HG02642 (cell line): ENCODE data around the gene AGBL1.

Source experiments
- ATAC-seq: cut with Tn5 transposase; IDR thresholded peaks from one replicate; pipeline ENCODE4 v1.9.1; 2021; ENCODE audit warnings: mild to moderate bottlenecking; ENCODE audit not compliant: unreplicated experiment, poor library complexity

Gene AGBL1

GRCh38 chr15:86663304-86663703 is 583.6 kb downstream of the AGBL1 start:
- ATAC-seq = no peak

- ATAC-seq = no peak
Measured at GRCh38 chr15:86663979-86664378, 584.3 kb downstream of the AGBL1 start.

GRCh38 chr15:86664581-86664980 is 584.9 kb downstream of the AGBL1 start:
- no peak for ATAC-seq

GRCh38 chr15:86676002-86676401 is 596.3 kb downstream of the AGBL1 start:
- no peak for ATAC-seq

- no peak for ATAC-seq
Measured at GRCh38 chr15:86677278-86677677, 597.6 kb downstream of the AGBL1 start.

GRCh38 chr15:86685263-86685662 is 605.6 kb downstream of the AGBL1 start:
- no peak for ATAC-seq

GRCh38 chr15:86689006-86689405 is 609.3 kb downstream of the AGBL1 start:
- ATAC-seq = no peak

- ATAC-seq = no peak
Measured at GRCh38 chr15:86690566-86690965, 610.9 kb downstream of the AGBL1 start.

- ATAC-seq = no peak
Measured at GRCh38 chr15:86691091-86691663, 611.5 kb downstream of the AGBL1 start.

- no peak for ATAC-seq
Measured at GRCh38 chr15:86700864-86701610, 621.4 kb downstream of the AGBL1 start.

- ATAC-seq = no peak
Measured at GRCh38 chr15:86701611-86701963, 621.9 kb downstream of the AGBL1 start.

GRCh38 chr15:86706813-86707212 is 627.1 kb downstream of the AGBL1 start:
- no peak for ATAC-seq

GRCh38 chr15:86711476-86711875 is 631.8 kb downstream of the AGBL1 start:
- no peak for ATAC-seq

GRCh38 chr15:86714241-86714640 is 634.6 kb downstream of the AGBL1 start:
- no peak for ATAC-seq

GRCh38 chr15:86725628-86726027 is 646.0 kb downstream of the AGBL1 start:
- ATAC-seq = no peak

- no peak for ATAC-seq
Measured at GRCh38 chr15:86735247-86736040, 655.8 kb downstream of the AGBL1 start.

- ATAC-seq = no peak
Measured at GRCh38 chr15:86741917-86742316, 662.2 kb downstream of the AGBL1 start.

GRCh38 chr15:86743283-86743903 is 663.7 kb downstream of the AGBL1 start:
- ATAC-seq = no peak

- ATAC-seq = no peak
Measured at GRCh38 chr15:86744198-86744780, 664.6 kb downstream of the AGBL1 start.

GRCh38 chr15:86751116-86751515 is 671.4 kb downstream of the AGBL1 start:
- ATAC-seq = no peak

GRCh38 chr15:86754846-86755245 is 675.2 kb downstream of the AGBL1 start:
- ATAC-seq = no peak
